ENCODE data around the gene NUDT8.
A peak's percentile ranks its signal among the peaks of the same experiment; 100 is the strongest.

NUDT8 gene

GRCh38 chr11:67584205-67584880, 45.4 kb downstream of the NUDT8 start:
- TF ChIP-seq EGR1 (IDR thresholded peaks at IDR 0.05) (no peak), CEBPB (IDR thresholded peaks at IDR 0.05) (no peak), YY1 (IDR thresholded peaks at IDR 0.05; ENCODE audit: low read depth) (no peak), NFIC (IDR thresholded peaks at IDR 0.05) (no peak), CREB1 (IDR thresholded peaks at IDR 0.05; ENCODE audit: low read depth) (no peak), TEAD4 (IDR thresholded peaks at IDR 0.05) (no peak)
- TF ChIP-seq, protein P1, sequence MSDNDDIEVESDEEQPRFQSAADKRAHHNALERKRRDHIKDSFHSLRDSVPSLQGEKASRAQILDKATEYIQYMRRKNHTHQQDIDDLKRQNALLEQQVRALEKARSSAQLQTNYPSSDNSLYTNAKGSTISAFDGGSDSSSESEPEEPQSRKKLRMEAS (IDR thresholded peaks at IDR 0.05), result no peak

GRCh38 chr11:67583247-67584204, 46.2 kb downstream of the NUDT8 start, which contains the start of gene GSTP1:
Gene GSTP1, plus strand, starts transcription at chr11:67583812. Its CDS starts 32 bp downstream, at chr11:67583844.
- TF ChIP-seq TAF1 (IDR thresholded peaks at IDR 0.05; ENCODE audit: low read depth) (peak; percentile 59; the same call in 1 of the 2 replicates), ZBTB7A (IDR thresholded peaks at IDR 0.05; ENCODE audit: low read depth) (peak; percentile 90; the same call in 1 of the 2 replicates), RAD21 (IDR thresholded peaks at IDR 0.05; ENCODE audit: low read depth) (peak; percentile 44), YY1 (IDR thresholded peaks at IDR 0.05; ENCODE audit: low read depth) (no peak)
- TF ChIP-seq, protein P1 (IDR thresholded peaks at IDR 0.05), result peak; percentile 53; the same call in 1 of the 2 replicates

DNA sequence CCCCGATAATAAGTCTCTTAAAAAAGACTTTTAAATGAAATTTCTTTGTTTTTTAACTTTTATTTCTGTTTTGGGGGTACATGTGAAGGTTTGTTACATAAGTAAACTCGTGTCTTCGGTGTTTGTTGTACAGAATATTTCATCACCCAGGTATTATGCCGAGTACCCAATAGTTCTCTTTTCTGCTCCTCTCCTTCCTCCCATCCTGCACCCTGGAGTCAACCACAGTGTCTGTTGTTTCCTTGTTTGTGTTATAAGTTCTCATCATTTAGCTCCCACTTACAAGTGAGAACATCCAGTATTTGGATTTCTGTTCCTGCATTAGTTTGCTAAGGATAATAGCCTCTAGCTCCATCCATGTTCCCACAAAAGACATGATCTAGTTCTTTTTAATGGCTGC, 47.7 kb downstream of the NUDT8 start:
- TF ChIP-seq USF1 (IDR thresholded peaks at IDR 0.05) (no peak), EP300 (IDR thresholded peaks at IDR 0.05; ENCODE audit: borderline replicate concordance) (no peak), TEAD4 (IDR thresholded peaks at IDR 0.05) (no peak), TAF1 (IDR thresholded peaks at IDR 0.05; ENCODE audit: low read depth) (no peak), EGR1 (IDR thresholded peaks at IDR 0.05) (no peak), TCF12 (IDR thresholded peaks at IDR 0.05; ENCODE audit: low read depth) (no peak), NFIC (IDR thresholded peaks at IDR 0.05) (no peak), CREB1 (IDR thresholded peaks at IDR 0.05; ENCODE audit: low read depth) (no peak), RAD21 (IDR thresholded peaks at IDR 0.05; ENCODE audit: low read depth) (no peak), FOXM1 (IDR thresholded peaks at IDR 0.05; ENCODE audit: borderline replicate concordance, low read depth) (no peak), ZBTB7A (IDR thresholded peaks at IDR 0.05; ENCODE audit: low read depth) (no peak), YY1 (IDR thresholded peaks at IDR 0.05; ENCODE audit: low read depth) (no peak), CEBPB (IDR thresholded peaks at IDR 0.05) (no peak)
- TF ChIP-seq, protein P1 (IDR thresholded peaks at IDR 0.05), result no peak
- TF ChIP-seq, protein P2, sequence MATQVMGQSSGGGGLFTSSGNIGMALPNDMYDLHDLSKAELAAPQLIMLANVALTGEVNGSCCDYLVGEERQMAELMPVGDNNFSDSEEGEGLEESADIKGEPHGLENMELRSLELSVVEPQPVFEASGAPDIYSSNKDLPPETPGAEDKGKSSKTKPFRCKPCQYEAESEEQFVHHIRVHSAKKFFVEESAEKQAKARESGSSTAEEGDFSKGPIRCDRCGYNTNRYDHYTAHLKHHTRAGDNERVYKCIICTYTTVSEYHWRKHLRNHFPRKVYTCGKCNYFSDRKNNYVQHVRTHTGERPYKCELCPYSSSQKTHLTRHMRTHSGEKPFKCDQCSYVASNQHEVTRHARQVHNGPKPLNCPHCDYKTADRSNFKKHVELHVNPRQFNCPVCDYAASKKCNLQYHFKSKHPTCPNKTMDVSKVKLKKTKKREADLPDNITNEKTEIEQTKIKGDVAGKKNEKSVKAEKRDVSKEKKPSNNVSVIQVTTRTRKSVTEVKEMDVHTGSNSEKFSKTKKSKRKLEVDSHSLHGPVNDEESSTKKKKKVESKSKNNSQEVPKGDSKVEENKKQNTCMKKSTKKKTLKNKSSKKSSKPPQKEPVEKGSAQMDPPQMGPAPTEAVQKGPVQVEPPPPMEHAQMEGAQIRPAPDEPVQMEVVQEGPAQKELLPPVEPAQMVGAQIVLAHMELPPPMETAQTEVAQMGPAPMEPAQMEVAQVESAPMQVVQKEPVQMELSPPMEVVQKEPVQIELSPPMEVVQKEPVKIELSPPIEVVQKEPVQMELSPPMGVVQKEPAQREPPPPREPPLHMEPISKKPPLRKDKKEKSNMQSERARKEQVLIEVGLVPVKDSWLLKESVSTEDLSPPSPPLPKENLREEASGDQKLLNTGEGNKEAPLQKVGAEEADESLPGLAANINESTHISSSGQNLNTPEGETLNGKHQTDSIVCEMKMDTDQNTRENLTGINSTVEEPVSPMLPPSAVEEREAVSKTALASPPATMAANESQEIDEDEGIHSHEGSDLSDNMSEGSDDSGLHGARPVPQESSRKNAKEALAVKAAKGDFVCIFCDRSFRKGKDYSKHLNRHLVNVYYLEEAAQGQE (IDR thresholded peaks at IDR 0.05; ENCODE audit: low read depth), result no peak

GRCh38 chr11:67581469-67581868, 48.3 kb downstream of the NUDT8 start:
- TF ChIP-seq EGR1 (IDR thresholded peaks at IDR 0.05), result no peak
- peak; percentile 66 for TF ChIP-seq TEAD4 (IDR thresholded peaks at IDR 0.05)
- TF ChIP-seq EP300 (IDR thresholded peaks at IDR 0.05; ENCODE audit: borderline replicate concordance), result peak; percentile 25; the same call in 1 of the 2 replicates
- 0 out of 2 replicates have a peak, but pooled peaks have one; percentile 62 for TF ChIP-seq CEBPB (IDR thresholded peaks at IDR 0.05)
- TF ChIP-seq, protein P1 (IDR thresholded peaks at IDR 0.05), result no peak
- TF ChIP-seq TCF12 (IDR thresholded peaks at IDR 0.05; ENCODE audit: low read depth), result 0 out of 2 replicates have a peak, but pooled peaks have one; percentile 51
- TF ChIP-seq RAD21 (IDR thresholded peaks at IDR 0.05; ENCODE audit: low read depth), result no peak
- no peak for TF ChIP-seq ZBTB7A (IDR thresholded peaks at IDR 0.05; ENCODE audit: low read depth)
- TF ChIP-seq, protein P2 (IDR thresholded peaks at IDR 0.05; ENCODE audit: low read depth), result no peak

GRCh38 chr11:67577951-67578350, 51.8 kb downstream of the NUDT8 start:
- TF ChIP-seq EGR1 (IDR thresholded peaks at IDR 0.05) (no peak), CEBPB (IDR thresholded peaks at IDR 0.05) (no peak), NFIC (IDR thresholded peaks at IDR 0.05) (peak; percentile 41; the same call in 1 of the 2 replicates), YY1 (IDR thresholded peaks at IDR 0.05; ENCODE audit: low read depth) (no peak), TAF1 (IDR thresholded peaks at IDR 0.05; ENCODE audit: low read depth) (no peak), TCF12 (IDR thresholded peaks at IDR 0.05; ENCODE audit: low read depth) (no peak)
